ENCODE measurements around the gene DNAAF1. TPM values are rescaled to one million over a fixed set of nuclear protein-coding genes. Genes with fewer than 3 reads are reported as not detected.

Gene DNAAF1
- total and polyA plus RNA-seq, 2 donors (not counting 3 experiments of a cell fraction or from before 2014, with no cell fraction given) = 0.01 TPM; not detected in 1

DNA sequence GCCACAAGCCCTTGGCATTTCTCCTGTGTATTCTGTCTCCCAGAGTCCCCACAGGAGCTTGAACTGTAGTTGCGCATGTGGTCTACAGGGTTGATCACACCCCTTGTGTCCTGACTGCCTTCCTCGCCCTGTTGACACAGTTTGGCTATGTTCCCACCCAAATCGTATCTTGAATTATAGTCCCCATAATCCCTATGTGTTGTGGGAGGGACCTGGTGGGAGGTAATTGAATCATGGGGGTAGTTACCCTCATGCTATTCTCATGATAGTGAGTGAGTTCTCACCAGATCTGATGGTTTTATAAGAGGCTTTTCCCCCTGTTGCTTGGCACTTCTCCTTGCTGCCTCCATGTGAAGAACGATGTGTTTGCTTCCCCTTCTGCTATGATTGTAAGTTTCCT, 67.0 kb downstream of the DNAAF1 start:
- dilution Hi-C loops (cut with MboI; ENCODE audit: extremely low pct_ligation_motif_present, low sequenced_read_pairs) (no loop called here), intact Hi-C loops (cut with micrococcal nuclease) (no loop called here)
- no peak for TF ChIP-seq FOS (IDR thresholded peaks at IDR 0.05; ENCODE audit: borderline replicate concordance, insufficient read depth, low read length)
- TF ChIP-seq, protein P1, sequence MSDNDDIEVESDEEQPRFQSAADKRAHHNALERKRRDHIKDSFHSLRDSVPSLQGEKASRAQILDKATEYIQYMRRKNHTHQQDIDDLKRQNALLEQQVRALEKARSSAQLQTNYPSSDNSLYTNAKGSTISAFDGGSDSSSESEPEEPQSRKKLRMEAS (IDR thresholded peaks at IDR 0.05; ENCODE audit: insufficient read depth, insufficient read length) = no peak
- TF ChIP-seq, protein P2, sequence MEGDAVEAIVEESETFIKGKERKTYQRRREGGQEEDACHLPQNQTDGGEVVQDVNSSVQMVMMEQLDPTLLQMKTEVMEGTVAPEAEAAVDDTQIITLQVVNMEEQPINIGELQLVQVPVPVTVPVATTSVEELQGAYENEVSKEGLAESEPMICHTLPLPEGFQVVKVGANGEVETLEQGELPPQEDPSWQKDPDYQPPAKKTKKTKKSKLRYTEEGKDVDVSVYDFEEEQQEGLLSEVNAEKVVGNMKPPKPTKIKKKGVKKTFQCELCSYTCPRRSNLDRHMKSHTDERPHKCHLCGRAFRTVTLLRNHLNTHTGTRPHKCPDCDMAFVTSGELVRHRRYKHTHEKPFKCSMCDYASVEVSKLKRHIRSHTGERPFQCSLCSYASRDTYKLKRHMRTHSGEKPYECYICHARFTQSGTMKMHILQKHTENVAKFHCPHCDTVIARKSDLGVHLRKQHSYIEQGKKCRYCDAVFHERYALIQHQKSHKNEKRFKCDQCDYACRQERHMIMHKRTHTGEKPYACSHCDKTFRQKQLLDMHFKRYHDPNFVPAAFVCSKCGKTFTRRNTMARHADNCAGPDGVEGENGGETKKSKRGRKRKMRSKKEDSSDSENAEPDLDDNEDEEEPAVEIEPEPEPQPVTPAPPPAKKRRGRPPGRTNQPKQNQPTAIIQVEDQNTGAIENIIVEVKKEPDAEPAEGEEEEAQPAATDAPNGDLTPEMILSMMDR (IDR thresholded peaks at IDR 0.05; ENCODE audit: extremely low read depth in 1 of 2, insufficient read depth in 1 of 2, low read depth in 1 of 2, low read length in 2 of 2) = no peak
- no peak for TF ChIP-seq GATA2 (IDR thresholded peaks at IDR 0.05; ENCODE audit: insufficient read depth, insufficient read length, low read depth, low read length)
- FAIRE-seq (no peak), DNase-seq (ENCODE audit: low read depth, low spot score) (no peak)
- H3K4me2 ChIP-seq (ENCODE audit: insufficient read depth, low read length) = no peak overlapping the region
- H3K9ac ChIP-seq (replicated peaks; ENCODE audit: extremely low read depth, insufficient read depth, low read length) = no peak overlapping the region
- H4K20me1 ChIP-seq (replicated peaks; ENCODE audit: control insufficient read depth, extremely low read depth, insufficient read depth, low read length) = no peaks in the 10 kb centered on the region
- no peaks in the 10 kb centered on the region for H3K9me1 ChIP-seq (replicated peaks; ENCODE audit: control insufficient read depth, extremely low read depth, insufficient read depth, low read length)
- no peak overlapping the region for H3K27ac ChIP-seq (ENCODE audit: insufficient read depth, low read depth, low read length)
- ChIA-PET CTCF (interaction anchor here (1.1 kb wide), 1 partner anchor 25 kb away, joined by 3 read pairs; the partner anchor contains the start of gene TAF1C), POLR2A (no interaction called here)
- H3K36me3 ChIP-seq (ENCODE audit: control insufficient read depth in 2 of 2, extremely low read depth in 1 of 2, insufficient read depth in 2 of 2, low read length in 2 of 2) = no peaks in the 10 kb centered on the region
- no peak overlapping the region for H3K4me3 ChIP-seq (replicated peaks in 1 of 3; ENCODE audit: insufficient read depth in 1 of 3, low read depth in 1 of 3, low read length in 3 of 3)
- no peaks in the 10 kb centered on the region for H3K9me3 ChIP-seq (replicated peaks; ENCODE audit: control insufficient read depth, insufficient read depth, low read length)
- H2AFZ ChIP-seq (ENCODE audit: low read depth, low read length) = no peak overlapping the region
- no peaks in the 10 kb centered on the region for H3K4me1 ChIP-seq (ENCODE audit: control insufficient read depth, extremely low read depth, insufficient read depth, low read length)
- BruUV-seq (replicated peaks) = no TSS peak
- peaks cover 5 to 6% of the 10 kb centered on the region in 2 experiments for H3K27me3 ChIP-seq (ENCODE audit: control insufficient read depth in 2 of 2, insufficient read depth in 2 of 2, low read length in 2 of 2)
- no peaks in the 10 kb centered on the region for H3K79me2 ChIP-seq (ENCODE audit: control insufficient read depth, insufficient read depth, low read length)

DNA sequence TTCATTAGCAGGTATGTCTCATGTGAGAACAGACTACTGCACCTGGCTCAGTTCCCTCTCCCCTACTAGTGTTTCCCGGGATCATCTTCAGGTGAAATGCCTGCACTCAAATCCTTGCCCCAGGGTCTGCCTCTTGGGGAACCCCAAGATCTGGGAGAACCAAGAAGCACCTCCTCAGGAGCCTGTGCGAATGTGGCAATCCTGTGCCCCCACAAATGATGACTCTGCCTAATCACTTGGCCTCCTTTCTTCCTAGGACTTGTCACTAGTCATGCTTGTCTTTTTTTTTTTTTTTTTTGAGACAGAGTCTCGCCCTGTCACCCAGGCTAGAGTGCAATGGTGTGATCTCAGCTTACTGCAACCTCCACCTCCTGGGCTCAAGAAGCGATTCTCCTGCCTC, 67.5 kb downstream of the DNAAF1 start:
- Histone ChIP-seq H2AFZ (ENCODE audit: low read depth, low read length) (no peak overlapping the region), H3K27ac (ENCODE audit: insufficient read depth, low read depth, low read length) (no peak overlapping the region), H3K9ac (replicated peaks; ENCODE audit: extremely low read depth, insufficient read depth, low read length) (no peak overlapping the region), H3K4me3 (replicated peaks in 1 of 3; ENCODE audit: insufficient read depth in 1 of 3, low read depth in 1 of 3, low read length in 3 of 3) (no peak overlapping the region), H3K9me1 (replicated peaks; ENCODE audit: control insufficient read depth, extremely low read depth, insufficient read depth, low read length) (no peaks in the 10 kb centered on the region), H3K4me2 (ENCODE audit: insufficient read depth, low read length) (no peak overlapping the region), H3K79me2 (ENCODE audit: control insufficient read depth, insufficient read depth, low read length) (no peaks in the 10 kb centered on the region), H3K36me3 (ENCODE audit: control insufficient read depth in 2 of 2, extremely low read depth in 1 of 2, insufficient read depth in 2 of 2, low read length in 2 of 2) (no peaks in the 10 kb centered on the region), H3K27me3 (ENCODE audit: control insufficient read depth in 2 of 2, insufficient read depth in 2 of 2, low read length in 2 of 2) (peaks cover 5 to 6% of the 10 kb centered on the region in 2 experiments), H3K4me1 (ENCODE audit: control insufficient read depth, extremely low read depth, insufficient read depth, low read length) (no peaks in the 10 kb centered on the region), H4K20me1 (replicated peaks; ENCODE audit: control insufficient read depth, extremely low read depth, insufficient read depth, low read length) (no peaks in the 10 kb centered on the region), H3K9me3 (replicated peaks; ENCODE audit: control insufficient read depth, insufficient read depth, low read length) (no peaks in the 10 kb centered on the region)
- CTCF ChIA-PET = no interaction called here
- FAIRE-seq = no peak
- no peak for DNase-seq (ENCODE audit: low read depth, low spot score)
- intact Hi-C loops (cut with micrococcal nuclease) (no loop called here), dilution Hi-C loops (cut with MboI; ENCODE audit: extremely low pct_ligation_motif_present, low sequenced_read_pairs) (no loop called here)
- POLR2A ChIA-PET = no interaction called here
- TF ChIP-seq, protein P2 (IDR thresholded peaks at IDR 0.05; ENCODE audit: extremely low read depth in 1 of 2, insufficient read depth in 1 of 2, low read depth in 1 of 2, low read length in 2 of 2) = no peak
- no peak for TF ChIP-seq GATA2 (IDR thresholded peaks at IDR 0.05; ENCODE audit: insufficient read depth, insufficient read length, low read depth, low read length)
- no peak for TF ChIP-seq FOS (IDR thresholded peaks at IDR 0.05; ENCODE audit: borderline replicate concordance, insufficient read depth, low read length)
- TF ChIP-seq, protein P1 (IDR thresholded peaks at IDR 0.05; ENCODE audit: insufficient read depth, insufficient read length) = no peak
- no peak for TF ChIP-seq POLR2AphosphoS5 (IDR thresholded peaks at IDR 0.05; ENCODE audit: insufficient read depth, low read depth, low read length)
- TF ChIP-seq JUN (IDR thresholded peaks at IDR 0.05; ENCODE audit: borderline replicate concordance, insufficient read depth, insufficient read length, low read depth) = no peak
- no TSS peak for BruUV-seq (replicated peaks)
